K562 treated with DMSO at 1 percent for 4 hours (cell line): ENCODE data around the gene FAM107B. TPM values are rescaled to one million over a fixed set of nuclear protein-coding genes. Genes with fewer than 3 reads are reported as not detected.

Experiments
- total RNA-seq: library from RNA; unstranded; fragments of 300-600 nt; gene quantifications from 2 replicates; pipeline ENCODE4 v1.2.3, GENCODE V29; 2022; ENCODE audit not compliant: insufficient read depth

The FAM107B gene
- total RNA-seq, result 6.1 and 8.8 TPM in 2 replicates

GRCh38 chr10:14774797-14775196, at the start of gene FAM107B:
TSS of gene FAM107B (minus strand) at chr10:14774897. CDS start at chr10:14774663, 234 bp downstream.

Other genes with a start within 250 kb of the FAM107B start
- 0.46 and 4.6 TPM in 2 replicates for gene CDNF, start 63.1 kb upstream of the FAM107B start, total RNA-seq
- 17.4 and 21.0 TPM in 2 replicates for gene HSPA14, start 63.4 kb upstream of the FAM107B start, total RNA-seq
- gene MSANTD7, start 63.4 kb upstream of the FAM107B start, total RNA-seq, result 9.7 and 12.8 TPM in 2 replicates
- gene SUV39H2, start 104.0 kb upstream of the FAM107B start, total RNA-seq, result 9.4 and 15.0 TPM in 2 replicates
- 5.5 and 8.1 TPM in 2 replicates for gene DCLRE1C, start 179.2 kb upstream of the FAM107B start, total RNA-seq
- gene MEIG1, start 184.5 kb upstream of the FAM107B start, total RNA-seq, result not detected in 2 replicates